ENCODE data around the gene INPP4B.

Gene INPP4B

DNA sequence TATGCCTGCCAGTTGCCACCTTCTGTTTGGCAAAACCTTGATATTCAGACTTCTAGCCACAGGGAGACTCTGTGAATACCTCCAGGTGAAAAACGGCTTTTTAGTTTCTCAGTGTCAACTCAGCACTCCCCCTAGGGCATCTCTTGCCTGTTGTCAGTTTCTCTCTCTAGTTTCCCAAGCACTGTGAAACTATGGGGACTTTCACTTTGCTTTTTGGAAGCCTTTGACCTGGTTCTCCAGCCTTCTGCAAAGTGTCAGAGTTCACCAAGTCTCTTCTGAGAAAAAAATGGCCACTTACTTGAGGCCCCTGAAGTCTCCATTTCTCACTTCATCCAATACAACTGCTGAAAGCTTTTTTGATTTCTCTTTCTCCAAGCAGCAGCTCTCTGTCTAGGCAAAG, 521.5 kb downstream of the INPP4B start:
- no peak for DNase-seq

DNA sequence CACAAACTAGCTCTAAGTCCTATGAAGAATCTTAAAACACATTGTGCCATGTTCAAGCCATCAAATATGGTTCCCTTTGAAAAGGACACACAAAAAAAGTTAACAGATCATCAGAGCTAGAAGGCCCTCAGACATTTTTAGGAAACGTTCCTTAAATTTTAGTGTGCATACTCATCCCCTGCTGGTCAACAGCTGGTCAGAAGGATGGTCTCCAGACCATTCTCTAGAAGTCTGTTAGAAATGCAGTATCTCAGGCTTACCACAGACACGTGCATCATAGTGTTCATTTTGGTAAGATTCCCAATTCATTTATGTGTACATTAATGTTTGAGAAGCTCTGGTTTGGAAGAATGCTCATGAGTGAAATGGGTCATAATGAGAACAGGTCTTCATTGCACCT, 523.1 kb downstream of the INPP4B start:
- DNase-seq: no peak

DNA sequence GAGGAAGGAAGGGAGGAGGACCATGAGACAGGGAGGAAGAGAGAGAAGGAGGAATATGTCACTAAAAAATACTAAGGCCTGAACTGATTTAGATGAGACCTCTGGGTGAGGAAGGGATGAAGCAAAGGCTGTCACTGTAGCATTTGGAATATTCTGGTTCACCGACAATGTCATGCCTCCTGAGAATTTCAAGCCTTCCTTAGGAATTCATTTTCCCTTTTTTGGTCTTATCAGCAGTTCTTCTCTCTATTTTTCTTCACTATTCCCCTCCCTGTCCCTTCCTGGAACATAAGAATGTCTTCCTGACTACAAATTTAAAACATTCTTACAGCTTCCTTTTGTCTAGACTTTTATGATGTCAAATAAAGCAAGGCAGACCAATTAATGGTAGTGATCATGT, 527.8 kb downstream of the INPP4B start:
- no peak for DNase-seq

GRCh38 chr4:142316913-142317312, 529.2 kb downstream of the INPP4B start:
- DNase-seq: no peak

DNA sequence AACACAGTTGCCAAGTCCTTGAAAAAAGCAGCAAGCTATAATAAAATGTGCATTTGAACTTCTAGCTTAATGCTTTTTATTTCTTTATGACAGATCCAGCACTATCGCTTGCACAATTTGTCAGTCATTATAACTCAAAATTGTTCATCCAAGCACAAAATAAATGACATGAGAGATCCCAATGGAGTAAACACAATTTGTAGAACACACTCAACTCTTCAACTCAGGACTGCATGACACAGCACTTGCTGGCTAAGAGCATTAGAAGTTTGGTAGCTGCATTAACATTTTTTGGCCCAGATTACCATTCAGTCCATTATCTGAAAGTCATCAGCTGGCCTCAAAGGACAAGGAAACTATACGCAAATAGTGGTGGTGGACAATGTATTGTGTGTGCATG, 530.1 kb downstream of the INPP4B start:
- no peak for DNase-seq

- no peak for DNase-seq
Observed at GRCh38 chr4:142314686-142315085, 531.4 kb downstream of the INPP4B start.

DNA sequence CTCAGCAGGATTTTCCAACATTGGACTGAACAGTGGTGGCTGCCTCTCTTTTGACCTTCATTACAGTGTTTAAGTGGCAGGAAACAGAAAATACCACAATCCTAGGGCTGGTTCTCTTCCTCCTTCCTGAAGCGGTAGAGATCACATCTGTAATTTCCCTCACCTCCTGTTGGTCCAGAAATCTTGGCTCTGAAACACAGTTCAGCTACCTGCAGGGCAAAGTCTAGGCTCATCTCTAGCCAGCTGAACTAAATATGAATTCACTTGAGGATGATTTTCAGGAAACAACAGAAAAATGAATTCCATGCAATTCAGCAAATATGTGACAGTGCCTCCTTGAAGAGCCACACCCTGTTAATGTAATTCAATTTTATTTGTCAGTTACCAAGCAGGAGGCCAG, 531.9 kb downstream of the INPP4B start:
- no peak for DNase-seq

DNA sequence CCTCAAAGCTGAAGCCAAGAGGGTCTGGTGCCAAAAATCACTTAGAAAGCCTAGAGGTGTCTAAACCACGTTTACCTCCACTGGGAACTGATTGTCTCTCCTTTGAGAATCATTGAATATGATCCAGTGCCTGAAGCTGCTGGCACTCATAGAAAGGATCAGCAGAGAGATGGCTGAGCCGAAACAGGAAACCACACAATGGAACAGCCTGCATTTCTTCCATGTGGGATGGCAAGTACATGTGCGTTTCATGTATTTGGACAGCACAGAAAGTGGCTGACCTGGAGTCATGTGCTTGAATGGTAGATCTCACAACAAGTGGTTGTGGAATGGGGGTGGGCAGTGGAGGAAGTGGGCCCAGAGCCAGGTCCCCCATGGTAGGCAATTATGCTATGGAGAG, 533.7 kb downstream of the INPP4B start:
- no peak for DNase-seq

DNA sequence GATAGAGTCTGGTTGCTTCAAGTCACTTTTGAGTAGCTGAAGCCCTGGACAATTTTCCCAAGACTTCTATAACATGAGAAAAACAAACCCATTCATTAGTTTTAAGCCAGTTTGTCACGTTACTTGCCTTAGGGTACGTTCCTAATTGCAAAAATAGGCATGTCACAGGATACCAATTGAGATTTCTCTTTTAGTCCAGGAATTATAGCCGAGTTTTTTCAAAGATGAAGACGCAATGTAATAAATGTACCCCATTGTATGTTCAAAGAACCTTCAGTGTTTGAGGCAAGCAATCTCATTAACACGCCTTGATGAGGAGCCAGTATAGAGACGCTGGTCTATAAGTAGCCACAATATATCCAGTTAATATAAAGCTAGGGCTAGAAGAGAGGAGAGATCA, 534.2 kb downstream of the INPP4B start:
- no peak for DNase-seq

DNA sequence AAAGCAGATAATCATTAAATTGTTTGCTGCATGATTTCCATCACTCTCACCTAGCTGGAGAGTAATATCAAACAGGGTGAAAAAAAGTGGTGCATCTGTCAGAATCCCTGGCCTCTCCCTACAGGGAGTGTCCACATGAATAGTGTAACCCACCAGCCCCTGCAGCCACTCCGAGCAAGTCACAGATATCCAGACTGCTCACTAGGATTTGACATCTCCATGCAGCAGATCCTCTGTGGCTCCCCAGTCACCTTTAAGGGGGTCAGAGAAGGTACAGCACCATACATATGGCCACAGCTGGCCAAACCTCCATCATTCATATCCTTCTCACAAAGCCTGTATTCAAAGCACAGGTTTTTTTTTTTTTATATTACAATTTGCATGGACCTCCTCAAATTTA, 536.3 kb downstream of the INPP4B start:
- DNase-seq: no peak

DNA sequence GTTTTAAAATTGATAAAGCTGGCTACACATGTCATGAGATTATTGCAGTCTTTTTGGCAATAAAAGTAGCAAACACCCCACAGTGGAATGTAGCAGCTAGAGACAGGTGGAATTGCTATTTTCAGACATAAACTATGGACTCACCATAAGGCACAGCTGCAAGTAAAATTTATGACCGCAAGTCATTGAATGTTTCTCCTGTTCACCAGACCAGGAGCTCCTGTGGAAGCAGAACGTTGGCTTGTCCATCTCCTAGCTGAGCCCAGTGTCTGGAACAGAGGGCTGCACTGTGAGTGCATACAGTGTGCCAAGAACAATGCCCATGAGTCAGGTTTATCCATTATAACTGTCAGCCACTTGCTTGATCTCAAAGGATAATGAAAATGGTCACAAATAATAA, 538.2 kb downstream of the INPP4B start:
- DNase-seq: no peak

- DNase-seq: no peak
Observed at GRCh38 chr4:142297313-142297712, 548.8 kb downstream of the INPP4B start.

DNA sequence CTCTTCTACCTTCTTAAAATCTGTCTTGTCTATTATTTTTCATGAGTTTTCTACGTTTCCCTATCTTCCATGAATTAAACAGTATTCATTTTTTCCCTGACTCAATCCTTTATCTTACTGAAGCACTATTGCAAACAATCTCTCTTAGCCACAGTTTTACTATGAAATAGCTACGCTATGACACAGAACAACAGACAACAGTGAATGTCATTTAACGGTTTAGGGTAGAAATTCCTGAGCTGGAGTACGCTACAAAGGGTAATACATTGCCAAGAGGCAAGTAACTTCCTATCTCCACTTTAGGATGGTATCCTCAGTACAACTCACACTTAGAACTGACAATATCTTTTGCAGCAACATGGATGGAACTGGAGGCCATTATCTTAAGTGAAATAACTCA, 552.6 kb downstream of the INPP4B start:
- no peak for DNase-seq

DNA sequence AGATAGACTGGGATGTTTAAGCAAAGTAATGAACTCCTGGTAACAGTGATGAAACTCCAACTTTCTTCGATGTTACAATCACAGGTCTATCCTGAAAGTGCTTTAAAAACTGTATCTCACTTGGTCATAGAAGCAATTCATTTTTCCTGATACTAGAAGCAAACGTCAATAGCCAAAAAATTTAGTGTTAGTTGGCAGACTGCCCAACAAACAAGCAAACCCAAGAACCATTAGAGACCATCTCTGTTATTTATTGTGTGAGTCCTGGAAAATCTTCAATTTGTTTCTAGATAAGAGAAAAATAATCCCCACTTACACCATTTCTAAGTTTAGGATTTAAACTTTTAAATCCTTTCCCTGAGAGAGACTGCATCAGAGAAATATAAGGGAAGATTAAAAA, 553.9 kb downstream of the INPP4B start:
- DNase-seq: no peak

GRCh38 chr4:142291299-142292050, 554.6 kb downstream of the INPP4B start:
- DNase-seq: no peak

DNA sequence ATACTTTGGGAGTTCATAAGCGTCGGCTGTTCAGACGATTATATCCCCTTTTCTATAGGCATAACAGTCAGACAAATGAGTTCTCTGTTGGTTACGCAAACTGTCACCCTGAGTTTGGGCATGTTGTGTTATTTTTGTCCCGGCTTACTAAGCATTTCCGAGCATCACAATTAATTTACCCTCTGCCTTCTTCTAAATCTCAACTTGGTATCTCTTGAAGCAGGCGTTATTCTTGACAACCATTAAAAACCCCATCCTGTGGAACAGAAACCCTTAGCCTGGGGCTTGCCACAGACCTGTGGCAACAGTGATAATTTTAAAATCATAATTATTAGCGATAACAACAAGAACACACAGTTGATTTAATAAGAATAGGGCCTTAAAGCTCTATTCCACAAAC, 558.7 kb downstream of the INPP4B start:
- no peak for DNase-seq

- DNase-seq: no peak
Observed at GRCh38 chr4:142285222-142285583, 560.9 kb downstream of the INPP4B start.

DNA sequence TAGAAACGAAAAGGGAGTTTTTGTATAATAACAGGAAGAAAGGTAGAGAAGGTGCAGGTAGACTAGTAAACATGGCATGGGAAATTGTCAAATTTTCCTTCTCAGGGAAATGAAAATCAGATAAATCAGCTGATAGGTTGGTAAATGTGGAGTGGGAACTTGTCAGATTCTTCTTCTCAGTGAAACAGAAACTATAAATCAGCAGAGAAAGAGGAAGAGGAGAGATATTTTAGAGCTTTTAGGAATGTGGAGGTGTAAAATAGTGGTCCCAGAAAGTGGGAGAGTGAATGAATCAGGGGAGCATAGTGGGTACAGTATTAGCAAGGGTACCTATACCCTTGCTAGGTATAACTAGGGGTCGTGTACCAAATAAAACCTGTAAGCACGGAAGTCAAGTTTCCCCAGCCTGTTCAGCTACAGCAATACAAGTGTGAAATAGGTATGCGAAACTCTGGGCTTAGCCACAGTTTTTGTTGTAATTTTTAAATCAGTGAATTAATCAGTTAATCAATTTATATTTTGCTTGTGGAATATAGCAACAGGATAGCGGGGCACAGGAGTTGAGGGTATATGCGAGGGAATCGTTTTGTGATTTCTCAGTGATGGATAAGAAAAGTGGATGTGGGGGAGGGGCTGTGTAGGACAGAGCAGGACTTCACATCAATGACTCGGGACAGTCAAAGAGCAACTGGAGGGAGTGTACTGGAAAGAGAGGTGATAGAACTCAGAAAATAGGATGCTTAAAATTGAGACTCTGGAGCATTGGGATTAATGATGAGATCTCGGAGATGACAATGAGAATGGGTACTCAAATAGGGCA, 561.5 kb downstream of the INPP4B start:
- no peak for DNase-seq

DNA sequence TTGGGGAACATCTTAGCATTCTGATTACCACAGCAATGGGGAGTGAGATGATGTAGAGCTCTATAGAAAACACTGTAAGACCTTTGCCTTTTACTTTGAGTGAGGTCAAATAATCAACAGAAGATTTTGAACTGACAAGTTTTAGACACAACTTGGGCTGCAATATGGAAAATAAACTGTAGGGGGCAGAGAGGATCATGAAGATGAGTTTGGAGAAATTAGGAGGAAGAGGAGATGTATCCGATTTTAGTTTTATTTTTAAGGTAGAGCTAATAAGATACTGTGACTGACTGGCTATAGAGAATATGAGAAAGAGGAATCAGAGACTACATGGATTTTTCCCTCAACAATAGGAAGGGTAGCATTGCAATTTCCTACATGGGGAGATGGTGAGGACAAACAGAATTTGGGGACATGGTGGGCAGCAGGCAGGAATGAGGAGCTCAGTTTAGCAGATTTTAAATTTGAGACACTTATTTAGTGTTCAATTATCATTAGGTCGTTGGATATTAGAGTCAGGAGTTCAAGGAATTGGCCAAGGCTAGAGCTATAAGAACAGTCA, 563.1 kb downstream of the INPP4B start:
- no peak for DNase-seq

- DNase-seq: no peak
Observed at GRCh38 chr4:142281999-142282398, 564.1 kb downstream of the INPP4B start.

DNA sequence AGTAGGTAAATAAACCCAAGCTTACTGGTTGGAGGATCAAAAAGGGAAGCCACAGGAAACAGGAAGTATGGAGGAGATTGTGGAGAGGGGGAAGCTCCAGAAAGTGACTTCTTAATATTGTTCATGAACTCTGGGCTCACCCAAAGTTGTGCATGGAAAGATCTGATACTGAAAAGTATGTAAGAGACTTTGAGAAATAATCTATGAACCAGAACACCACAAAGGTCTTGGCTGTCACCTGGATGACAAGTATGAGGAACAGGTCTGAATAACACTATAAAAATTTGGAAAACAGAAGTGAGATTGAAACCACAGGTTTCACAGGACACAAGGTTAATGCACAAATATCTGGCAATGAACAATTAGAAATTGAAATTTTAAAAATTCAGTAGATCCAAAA, 567.4 kb downstream of the INPP4B start:
- no peak for DNase-seq

DNA sequence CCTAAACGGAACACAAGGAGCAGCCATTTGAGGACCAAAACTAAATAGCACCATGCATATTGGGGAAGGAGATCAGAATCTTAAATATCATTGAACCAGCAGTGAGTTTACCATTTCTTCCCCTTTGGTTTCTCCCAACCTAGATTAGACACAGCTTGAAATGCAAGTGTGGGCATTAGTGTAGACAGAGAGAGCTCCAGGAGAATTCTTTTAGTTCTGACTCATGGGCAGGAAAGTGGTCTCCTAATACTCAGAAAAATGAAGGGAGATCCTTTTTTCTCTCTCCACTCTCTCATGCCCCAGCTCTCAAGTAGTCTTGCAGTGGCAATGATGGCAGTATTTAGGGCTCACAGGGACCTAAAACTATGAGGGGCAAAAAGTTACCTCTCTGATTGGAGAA, 567.9 kb downstream of the INPP4B start:
- DNase-seq: no peak

GRCh38 chr4:142274137-142274536, 572.0 kb downstream of the INPP4B start:
- no peak for DNase-seq

- DNase-seq: no peak
Observed at GRCh38 chr4:142272452-142272851, 573.6 kb downstream of the INPP4B start.
